Measurements from ENCODE around the gene NLGN2. TPM values are rescaled to one million over a fixed set of nuclear protein-coding genes. Genes with fewer than 3 reads are reported as not detected.

NLGN2 gene
- total RNA-seq, 2 donors from 2014 or later: 2.5 to 5.0 TPM

GRCh38 chr17:7403727-7403976, 4.0 kb upstream of the NLGN2 start:
- Histone ChIP-seq H3K9ac (ENCODE audit: low read depth in 2 of 2, low read length in 2 of 2) (peak overlapping the region; percentile 79 to 87), H3K27me3 (peaks cover 8% of the 10 kb centered on the region), H3K27ac (peak overlapping the region; percentile 83), H3K36me3 (no peaks in the 10 kb centered on the region), H3K4me3 (peak overlapping the region; percentile 44), H3K9me3 (no peaks in the 10 kb centered on the region), H3K4me1 (peaks cover 5% of the 10 kb centered on the region)
- no peak for TF ChIP-seq CTCF (IDR thresholded peaks at IDR 0.05)
- DNase-seq: no peak
- intact Hi-C loops (cut with DNase I): no loop called here

GRCh38 chr17:7403977-7404736, 3.5 kb upstream of the NLGN2 start, which contains the start of gene TMEM256:
TSS of gene TMEM256 (minus strand) at chr17:7404097. CDS start at chr17:7404084, 13 bp downstream.
- no peak for TF ChIP-seq CTCF (IDR thresholded peaks at IDR 0.05)
- H3K9me3 ChIP-seq: no peaks in the 10 kb centered on the region
- H3K27ac ChIP-seq: peak within 1 kb of the TSS; percentile 83

GRCh38 chr17:7404737-7405349, 2.8 kb upstream of the NLGN2 start:
- Histone ChIP-seq H3K9me3 (no peaks in the 10 kb centered on the region), H3K27me3 (peaks cover 8% of the 10 kb centered on the region), H3K9ac (ENCODE audit: low read depth in 2 of 2, low read length in 2 of 2) (peak overlapping the region; percentile 26 to 69), H3K4me1 (peaks cover 5% of the 10 kb centered on the region), H3K4me3 (peak overlapping the region; percentile 44), H3K27ac (peak overlapping the region; percentile 55), H3K36me3 (no peaks in the 10 kb centered on the region)
- TF ChIP-seq CTCF (IDR thresholded peaks at IDR 0.05): no peak
- intact Hi-C loops (cut with DNase I): no loop called here
- DNase-seq: peak; percentile 55

More at GRCh38 chr17:7403977-7404736, 3.5 kb upstream of the NLGN2 start, which contains the start of gene TMEM256:
- peaks cover 5% of the 10 kb centered on the region for H3K4me1 ChIP-seq
- H3K4me3 ChIP-seq: peak within 1 kb of the TSS; percentile 44
- no peaks in the 10 kb centered on the region for H3K36me3 ChIP-seq
- intact Hi-C loops (cut with DNase I): no loop called here
- peak; percentile 99 for DNase-seq
- peaks cover 8% of the 10 kb centered on the region for H3K27me3 ChIP-seq
- peak within 1 kb of the TSS; percentile 79 to 87 for H3K9ac ChIP-seq (ENCODE audit: low read depth in 2 of 2, low read length in 2 of 2)

GRCh38 chr17:7405350-7406234, 2.1 kb upstream of the NLGN2 start:
- DNase-seq: no peak
- H3K27me3 ChIP-seq: peaks cover 8% of the 10 kb centered on the region
- intact Hi-C loops (cut with DNase I): no loop called here

More at GRCh38 chr17:7405350-7406234, 2.1 kb upstream of the NLGN2 start:
- peak overlapping the region; percentile 55 for H3K27ac ChIP-seq
- no peaks in the 10 kb centered on the region for H3K36me3 ChIP-seq
- peak overlapping the region; percentile 32 to 69 for H3K9ac ChIP-seq (ENCODE audit: low read depth in 2 of 2, low read length in 2 of 2)
- peaks cover 5% of the 10 kb centered on the region for H3K4me1 ChIP-seq
- H3K9me3 ChIP-seq: no peaks in the 10 kb centered on the region
- no peak for TF ChIP-seq CTCF (IDR thresholded peaks at IDR 0.05)
- peak overlapping the region; percentile 44 for H3K4me3 ChIP-seq

Data from colonic mucosa (tissue), 4 donors.